Measurements from ENCODE around the gene FAM13C. TPM values are rescaled to one million over a fixed set of nuclear protein-coding genes. Genes with fewer than 3 reads are reported as not detected.

Gene FAM13C
- total RNA-seq, 1 experiment from 2014 or later, result 0.07 TPM

GRCh38 chr10:59273445-59273844, 88.9 kb downstream of the FAM13C start:
- Histone ChIP-seq H3K4me1 (ENCODE audit: insufficient read depth, low read length) (no peaks in the 10 kb centered on the region), H3K27me3 (ENCODE audit: low read length) (peaks cover 48% of the 10 kb centered on the region), H3K4me3 (ENCODE audit: low read length) (no peak overlapping the region), H3K9me2 (replicated peaks; ENCODE audit: low read length) (no peaks in the 10 kb centered on the region), H3F3A (ENCODE audit: low read length, unreplicated experiment) (no peaks in the 10 kb centered on the region), H3K9me3 (ENCODE audit: low read length) (no peaks in the 10 kb centered on the region), H3K36me3 (ENCODE audit: low read depth, low read length) (no peaks in the 10 kb centered on the region), H3K79me2 (ENCODE audit: low read length) (no peaks in the 10 kb centered on the region), H3K9ac (ENCODE audit: low read length) (no peak overlapping the region), H4K20me1 (ENCODE audit: low read length) (no peaks in the 10 kb centered on the region), H3K27ac (ENCODE audit: low read length) (no peak overlapping the region), H3K4me2 (ENCODE audit: low read length) (no peak overlapping the region), H2AFZ (ENCODE audit: low read length) (no peak overlapping the region)
- intact Hi-C loops (cut with micrococcal nuclease), result no loop called here
- no TSS peak for BruUV-seq (replicated peaks)
- POLR2A ChIA-PET (ENCODE audit: unreplicated experiment), result no interaction called here
- TF ChIP-seq EZH2 (IDR thresholded peaks at IDR 0.05; ENCODE audit: low read length, unreplicated experiment) (no peak), EZH2phosphoT487 (IDR thresholded peaks at IDR 0.05; ENCODE audit: borderline replicate concordance, low read length) (no peak), CTCF (conservative IDR thresholded peaks at IDR 0.05; ENCODE audit: low read depth, low read length) (no peak)
- no peak for ATAC-seq
- CTCF ChIA-PET, result no interaction called here
- DNase-seq, result no peak

GRCh38 chr10:59272061-59272460, 90.3 kb downstream of the FAM13C start:
- Histone ChIP-seq H3K4me3 (ENCODE audit: low read length) (no peak overlapping the region), H3K27ac (ENCODE audit: low read length) (no peak overlapping the region), H3F3A (ENCODE audit: low read length, unreplicated experiment) (no peaks in the 10 kb centered on the region), H3K27me3 (ENCODE audit: low read length) (peaks cover 62% of the 10 kb centered on the region), H3K9me3 (ENCODE audit: low read length) (no peaks in the 10 kb centered on the region), H2AFZ (ENCODE audit: low read length) (no peak overlapping the region), H3K9ac (ENCODE audit: low read length) (no peak overlapping the region), H3K4me2 (ENCODE audit: low read length) (no peak overlapping the region), H3K79me2 (ENCODE audit: low read length) (no peaks in the 10 kb centered on the region), H3K9me2 (replicated peaks; ENCODE audit: low read length) (no peaks in the 10 kb centered on the region), H3K4me1 (ENCODE audit: insufficient read depth, low read length) (no peaks in the 10 kb centered on the region), H4K20me1 (ENCODE audit: low read length) (no peaks in the 10 kb centered on the region), H3K36me3 (ENCODE audit: low read depth, low read length) (no peaks in the 10 kb centered on the region)
- no peak for TF ChIP-seq EZH2 (IDR thresholded peaks at IDR 0.05; ENCODE audit: low read length, unreplicated experiment)
- no peak for TF ChIP-seq EZH2phosphoT487 (IDR thresholded peaks at IDR 0.05; ENCODE audit: borderline replicate concordance, low read length)
- no peak for TF ChIP-seq CTCF (conservative IDR thresholded peaks at IDR 0.05; ENCODE audit: low read depth, low read length)
- ChIA-PET POLR2A (ENCODE audit: unreplicated experiment) (no interaction called here), CTCF (no interaction called here)
- BruUV-seq (replicated peaks), result no TSS peak
- intact Hi-C loops (cut with micrococcal nuclease), result no loop called here
- ATAC-seq, result no peak
- DNase-seq, result no peak

- Histone ChIP-seq H3K27me3 (ENCODE audit: low read length) (peaks cover 69% of the 10 kb centered on the region), H3K27ac (ENCODE audit: low read length) (no peak overlapping the region), H3K4me3 (ENCODE audit: low read length) (no peak overlapping the region), H3K9me2 (replicated peaks; ENCODE audit: low read length) (no peaks in the 10 kb centered on the region), H3K36me3 (ENCODE audit: low read depth, low read length) (no peaks in the 10 kb centered on the region), H4K20me1 (ENCODE audit: low read length) (no peaks in the 10 kb centered on the region), H3K4me2 (ENCODE audit: low read length) (no peak overlapping the region), H3F3A (ENCODE audit: low read length, unreplicated experiment) (no peaks in the 10 kb centered on the region), H3K9me3 (ENCODE audit: low read length) (no peaks in the 10 kb centered on the region), H3K4me1 (ENCODE audit: insufficient read depth, low read length) (no peaks in the 10 kb centered on the region), H3K79me2 (ENCODE audit: low read length) (no peaks in the 10 kb centered on the region), H2AFZ (ENCODE audit: low read length) (no peak overlapping the region), H3K9ac (ENCODE audit: low read length) (no peak overlapping the region)
- intact Hi-C loops (cut with micrococcal nuclease), result no loop called here
- ATAC-seq (no peak), DNase-seq (no peak)
- POLR2A ChIA-PET (ENCODE audit: unreplicated experiment), result no interaction called here
- BruUV-seq (replicated peaks), result no TSS peak
- CTCF ChIA-PET, result no interaction called here
- TF ChIP-seq CTCF (conservative IDR thresholded peaks at IDR 0.05; ENCODE audit: low read depth, low read length) (no peak), EZH2phosphoT487 (IDR thresholded peaks at IDR 0.05; ENCODE audit: borderline replicate concordance, low read length) (no peak), EZH2 (IDR thresholded peaks at IDR 0.05; ENCODE audit: low read length, unreplicated experiment) (no peak)
Measured at GRCh38 chr10:59271160-59271559, 91.2 kb downstream of the FAM13C start.

Data from PC-3 (cell line).